Neural cell (in vitro differentiated cells): Measurements from ENCODE around the gene OTUB2. TPM values are rescaled to one million over a fixed set of nuclear protein-coding genes. Genes with fewer than 3 reads are reported as not detected.

Experiments used
- H2AFZ ChIP-seq: fragments of 200-600, 300-800 bp; sonication (generic), shearing (Covaris generic); 2 replicates; pipeline ENCODE4 v1.6.0; 2014; ENCODE audit warnings: low read depth, mild to moderate bottlenecking, antibody characterized with exemption, low read length, moderate library complexity
- H3F3A ChIP-seq: fragments of 200-600 bp; shearing (Covaris generic); 2 replicates; pipeline ENCODE4 v1.6.1; 2016; ENCODE audit warnings: mild to moderate bottlenecking, moderate library complexity, mixed read lengths, antibody characterized with exemption, low read length; ENCODE audit not compliant: insufficient read depth, poor library complexity, severe bottlenecking
- H3K27ac ChIP-seq: fragments of 200-600, 300-800 bp; sonication (generic), shearing (Covaris generic); 2 replicates; pipeline ENCODE4 v1.5.1; 2014; ENCODE audit warnings: mild to moderate bottlenecking, low read length, moderate library complexity
- H3K27me3 ChIP-seq: fragments of 300-800, 200-600 bp; sonication (generic), shearing (Covaris generic); 2 replicates; pipeline ENCODE4 v1.6.0; 2014; ENCODE audit warnings: mild to moderate bottlenecking, low read depth, low read length, moderate library complexity; ENCODE audit not compliant: insufficient read depth
- H3K36me3 ChIP-seq: fragments of 300-800, 200-600 bp; sonication (generic), shearing (Covaris generic); 2 replicates; pipeline ENCODE4 v1.5.1; 2014; ENCODE audit warnings: mild to moderate bottlenecking, antibody characterized with exemption, low read length, moderate library complexity; ENCODE audit not compliant: insufficient read depth
- H3K4me2 ChIP-seq: fragments of 300-800, 200-600 bp; sonication (generic), shearing (Covaris generic); 2 replicates; pipeline ENCODE4 v1.6.0; 2014; ENCODE audit warnings: mild to moderate bottlenecking, low read length
- H3K4me3 ChIP-seq: fragments of 300-800, 200-600 bp; sonication (generic), shearing (Covaris generic); 2 replicates; pipeline ENCODE4 v1.5.1; 2014; ENCODE audit warnings: mild to moderate bottlenecking, low read length, moderate library complexity
- H3K79me2 ChIP-seq: fragments of 200-600 bp; shearing (Covaris generic); replicated peaks from 2 replicates; pipeline ENCODE4 v1.6.0; 2014; ENCODE audit warnings: mild to moderate bottlenecking, low read length, moderate library complexity; ENCODE audit not compliant: insufficient read depth
- H3K9ac ChIP-seq: fragments of 300-800, 200-600 bp; sonication (generic), shearing (Covaris generic); 2 replicates; pipeline ENCODE4 v1.6.1; 2016; ENCODE audit warnings: mild to moderate bottlenecking, low read length, mixed read lengths
- H3K9me2 ChIP-seq: fragments of 200-600 bp; shearing (Covaris generic); 2 replicates; pipeline ENCODE4 v1.6.1; 2016; ENCODE audit warnings: mild to moderate bottlenecking, low read length, mixed read lengths; ENCODE audit not compliant: insufficient read depth
- H3K9me3 ChIP-seq: fragments of 200-600, 300-800 bp; sonication (generic), shearing (Covaris generic); 2 replicates; pipeline ENCODE4 v1.6.1; 2016; ENCODE audit warnings: mild to moderate bottlenecking, mixed run types, low read length, moderate library complexity, mixed read lengths
- H4K20me1 ChIP-seq: fragments of 200-600 bp; shearing (Covaris generic); 2 replicates; pipeline ENCODE4 v1.6.1; 2016; ENCODE audit warnings: mild to moderate bottlenecking, mixed run types; ENCODE audit not compliant: insufficient read depth
- CTCF ChIP-seq: fragments of 450-650 bp; IDR thresholded peaks from 2 replicates; pipeline ENCODE4 v1.5.1; 2014; ENCODE audit warnings: antibody characterized with exemption, mild to moderate bottlenecking, moderate library complexity; ENCODE audit not compliant: poor library complexity, severe bottlenecking
- EP300 ChIP-seq: fragments of 450-650 bp; conservative IDR thresholded peaks from 2 replicates; pipeline ENCODE4 v1.6.1; 2014; ENCODE audit warnings: antibody characterized with exemption, mild to moderate bottlenecking, moderate library complexity; ENCODE audit not compliant: poor library complexity, severe bottlenecking
- EZH2 ChIP-seq: fragments of 200-600, 300-800 bp; shearing (Covaris generic), sonication (generic); IDR thresholded peaks from 2 replicates; pipeline ENCODE4 v1.6.1; 2014; ENCODE audit warnings: antibody characterized with exemption, low read length, borderline replicate concordance, mild to moderate bottlenecking; ENCODE audit not compliant: insufficient read depth, poor library complexity, severe bottlenecking
- MXI1 ChIP-seq: fragments of 450-650 bp; conservative IDR thresholded peaks from 2 replicates; pipeline ENCODE4 v1.6.1; 2014; ENCODE audit warnings: antibody characterized with exemption, mild to moderate bottlenecking; ENCODE audit not compliant: poor library complexity, severe bottlenecking
- POLR2AphosphoS5 ChIP-seq: IDR thresholded peaks from 2 replicates; pipeline ENCODE4 v1.6.1; 2012
- RAD21 ChIP-seq: fragments of 450-650 bp; conservative IDR thresholded peaks from 2 replicates; pipeline ENCODE4 v1.6.1; 2014; ENCODE audit warnings: antibody characterized with exemption, mild to moderate bottlenecking, moderate library complexity
- REST ChIP-seq: IDR thresholded peaks from 2 replicates; pipeline ENCODE4 v1.6.1; 2012; ENCODE audit warnings: borderline replicate concordance
- SMC3 ChIP-seq: fragments of 450-650 bp; conservative IDR thresholded peaks from 2 replicates; pipeline ENCODE4 v1.6.1; 2014; ENCODE audit warnings: antibody characterized with exemption, mild to moderate bottlenecking, moderate library complexity; ENCODE audit not compliant: poor library complexity
- TAF1 ChIP-seq: IDR thresholded peaks from 2 replicates; pipeline ENCODE4 v1.6.1; 2012; ENCODE audit warnings: low read depth
- polyA plus RNA-seq: library from polyadenylated mRNA; depleted of rRNA; stranded (reverse); fragments of >200 nt; gene quantifications from 2 replicates; pipeline ENCODE4 v1.2.3, GENCODE V29; 2014

The OTUB2 gene
- polyA plus RNA-seq, 1 donor from 2014 or later: 2.5 TPM

GRCh38 chr14:94026889-94027469 is 839 bp downstream of the OTUB2 start (continued):
- TF ChIP-seq CTCF (no peak), MXI1 (no peak)

GRCh38 chr14:94027566-94028449 is 1.7 kb downstream of the OTUB2 start:
- Histone ChIP-seq H3K27ac (no peak overlapping the region), H3K9ac (no peak overlapping the region), H3K36me3 (no peaks in the 10 kb centered on the region), H3F3A (no peaks in the 10 kb centered on the region), H4K20me1 (no peaks in the 10 kb centered on the region), H3K4me3 (no peak overlapping the region), H3K9me2 (no peaks in the 10 kb centered on the region), H3K4me2 (no peak overlapping the region), H3K27me3 (no peaks in the 10 kb centered on the region), H3K9me3 (no peaks in the 10 kb centered on the region), H3K79me2 (no peaks in the 10 kb centered on the region), H2AFZ (no peak overlapping the region)
- no peak for TF ChIP-seq REST
- TF ChIP-seq EP300: no peak
- TF ChIP-seq SMC3: no peak
- TF ChIP-seq CTCF: no peak
- no peak for TF ChIP-seq RAD21
- TF ChIP-seq POLR2AphosphoS5: no peak
- TF ChIP-seq EZH2: no peak
- no peak for TF ChIP-seq TAF1
- TF ChIP-seq MXI1: no peak
